GM21390 (cell line): ENCODE data around the gene GABRB1.

Experiments used
- ATAC-seq: cut with Tn5 transposase; IDR thresholded peaks from one replicate; pipeline ENCODE4 v1.9.1; 2021; ENCODE audit not compliant: unreplicated experiment

Gene GABRB1

DNA sequence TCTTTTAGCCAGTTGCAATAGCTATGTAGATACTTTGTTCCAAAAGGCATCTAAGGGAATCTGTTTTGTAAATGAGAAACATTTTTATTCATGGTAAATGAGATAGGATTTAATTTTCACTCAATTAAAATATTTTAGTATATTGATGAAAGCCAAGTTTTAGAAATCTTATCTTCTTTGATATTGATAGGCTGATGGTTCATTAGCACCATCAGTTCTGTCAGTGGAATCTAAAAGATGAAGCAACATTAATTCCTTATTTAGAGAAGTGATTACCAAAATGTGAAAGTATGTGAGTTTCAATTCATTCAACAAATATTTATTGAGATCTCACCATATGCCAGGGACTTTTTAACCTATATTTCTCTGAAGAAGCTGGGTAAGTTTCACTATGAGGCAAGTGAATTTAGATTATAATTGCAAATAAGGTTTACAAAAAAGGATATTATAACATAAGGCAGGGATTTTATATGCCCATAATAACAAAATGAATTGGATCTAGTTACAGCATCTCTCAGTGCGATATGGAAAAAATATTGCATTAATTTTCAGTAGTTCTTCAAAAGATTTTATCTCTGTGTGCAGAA, 79.3 kb downstream of the GABRB1 start:
- ATAC-seq = no peak

DNA sequence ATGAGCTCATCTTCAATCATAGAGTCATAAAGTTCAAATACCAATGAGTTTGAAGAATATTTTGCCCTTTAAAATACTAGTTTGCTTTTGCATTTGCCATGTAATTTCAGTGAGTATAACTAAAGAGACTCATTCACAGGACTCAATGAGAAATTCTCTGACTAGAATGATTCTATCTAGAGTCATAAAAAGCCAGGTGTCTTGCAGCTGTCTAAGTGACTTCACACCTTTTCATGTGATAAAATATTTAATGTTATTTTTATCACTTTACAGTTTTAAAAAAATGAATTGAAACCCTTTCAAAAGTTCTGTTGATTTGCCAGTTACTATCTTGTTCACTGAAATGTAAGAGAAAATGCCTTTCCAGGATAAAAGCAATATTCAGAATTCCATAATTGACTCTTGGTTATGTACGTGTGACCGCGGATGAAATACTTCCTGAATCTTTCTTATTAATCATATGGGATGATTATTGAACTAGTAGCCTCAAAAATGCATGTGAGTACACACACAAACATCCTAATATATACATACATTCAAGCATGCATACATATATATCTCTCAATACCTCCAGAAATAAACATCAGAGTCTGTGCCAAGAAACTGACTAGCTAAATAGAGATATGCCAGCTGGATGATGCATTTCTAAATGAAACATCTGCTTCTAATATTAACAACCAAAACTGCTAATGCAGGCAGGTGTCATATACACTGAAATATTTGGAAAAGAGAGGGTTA, 87.0 kb downstream of the GABRB1 start:
- ATAC-seq = no peak

DNA sequence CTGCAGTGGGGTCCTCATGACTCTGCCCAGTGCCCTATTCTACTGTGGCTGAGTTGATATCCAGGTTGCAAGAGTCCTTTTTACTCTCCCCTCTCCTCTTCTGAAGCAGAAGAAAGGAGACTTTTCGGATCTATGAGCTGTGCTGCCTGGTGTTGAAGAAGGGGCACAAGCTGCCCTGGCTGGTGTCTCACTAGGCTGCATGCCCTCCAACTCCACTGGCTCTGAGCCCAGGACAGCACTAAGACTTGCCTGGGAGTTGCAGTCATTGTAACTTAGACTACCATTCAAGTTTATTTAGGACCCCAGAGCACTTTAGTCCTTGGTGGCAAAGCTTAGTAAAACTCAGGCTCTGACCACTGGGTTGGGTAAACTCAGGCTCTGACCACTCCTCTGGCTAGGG, 89.4 kb downstream of the GABRB1 start:
- ATAC-seq = no peak

DNA sequence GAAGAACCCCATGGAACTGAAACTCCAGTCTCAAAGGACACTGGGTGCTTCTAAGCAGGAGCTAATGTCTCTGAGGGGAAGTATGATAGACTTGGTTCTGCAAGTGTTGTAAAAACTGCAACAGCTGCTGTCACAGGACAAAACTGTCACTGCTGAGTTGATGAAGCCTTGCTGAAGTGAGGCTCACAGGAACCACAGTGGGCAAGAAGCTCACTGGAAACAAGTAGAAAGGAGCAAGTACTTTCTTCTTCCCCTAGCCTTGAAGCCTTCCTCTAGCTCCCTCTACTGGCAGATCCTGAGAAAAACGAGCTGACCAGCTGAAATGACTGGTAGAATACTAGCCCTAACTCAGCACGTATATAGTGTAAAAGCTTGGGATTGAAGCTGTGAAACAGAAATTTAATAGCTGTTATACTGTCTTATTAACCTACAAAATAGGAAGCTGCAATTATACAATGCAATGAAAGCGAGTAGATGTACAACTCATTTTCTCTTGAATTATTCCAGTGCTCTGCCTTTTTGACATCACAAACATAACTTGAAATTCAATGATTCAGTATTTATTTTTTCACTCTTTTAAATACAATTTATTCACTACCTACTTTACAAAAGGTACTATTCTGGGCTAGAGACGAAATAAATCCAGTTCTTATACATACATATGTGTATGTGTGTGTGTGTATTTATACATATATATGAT, 91.4 kb downstream of the GABRB1 start:
- ATAC-seq = peak; percentile 90

DNA sequence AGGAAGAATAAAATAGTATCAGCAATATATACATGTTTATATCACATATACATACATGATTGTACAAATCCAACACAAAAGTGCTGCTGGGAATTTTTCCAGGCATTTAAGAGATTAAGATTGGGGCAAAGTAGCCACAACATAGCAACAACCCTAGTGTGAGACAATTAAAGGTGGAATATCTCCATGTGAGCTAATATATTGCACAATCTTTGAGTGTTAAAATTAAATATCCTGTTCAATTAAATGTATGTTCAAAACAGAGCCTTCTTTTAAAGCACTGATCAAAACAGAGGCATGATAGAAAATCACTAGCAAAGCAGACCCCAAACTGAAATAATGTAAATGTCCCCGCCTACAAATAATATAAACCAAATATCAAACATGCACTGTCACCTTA, 97.6 kb downstream of the GABRB1 start:
- no peak for ATAC-seq

DNA sequence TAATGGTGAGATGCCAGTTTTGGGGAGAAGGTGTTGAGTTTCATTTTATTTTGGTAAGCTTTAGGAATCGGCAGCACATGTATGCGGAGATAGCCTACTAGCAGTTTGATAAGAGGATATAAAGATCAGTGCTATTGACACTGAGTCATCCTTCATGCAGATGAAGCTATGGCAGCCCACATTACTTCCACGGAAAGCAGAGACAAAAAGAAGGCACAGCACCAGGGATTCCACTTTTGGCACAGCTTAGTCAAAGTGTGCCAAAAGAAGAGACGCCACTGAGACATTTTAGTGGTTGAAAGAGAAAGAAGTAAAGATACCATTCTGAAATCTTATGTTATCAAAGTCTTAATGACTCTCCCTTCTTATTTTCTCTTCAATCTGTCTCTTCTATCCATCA, 103.8 kb downstream of the GABRB1 start:
- ATAC-seq = no peak

DNA sequence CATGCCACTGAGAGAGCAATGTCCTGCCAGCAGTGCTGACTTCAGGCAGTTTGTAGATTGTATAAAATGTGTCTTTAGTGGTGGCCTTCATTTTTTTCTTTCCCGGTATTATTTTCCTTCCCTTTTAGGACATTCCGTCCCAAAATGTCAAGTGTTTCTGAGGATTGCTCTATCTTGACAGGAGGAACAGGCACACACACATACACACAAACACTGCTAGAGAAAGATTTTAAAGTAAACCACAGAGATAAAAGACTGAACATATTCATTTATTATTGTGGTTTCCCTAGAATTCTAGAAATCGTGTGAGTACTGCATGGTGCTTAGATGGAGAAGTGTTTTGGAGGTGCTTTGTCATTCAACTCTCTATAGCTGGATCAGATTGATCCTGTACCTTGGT, 111.9 kb downstream of the GABRB1 start:
- ATAC-seq = no peak

DNA sequence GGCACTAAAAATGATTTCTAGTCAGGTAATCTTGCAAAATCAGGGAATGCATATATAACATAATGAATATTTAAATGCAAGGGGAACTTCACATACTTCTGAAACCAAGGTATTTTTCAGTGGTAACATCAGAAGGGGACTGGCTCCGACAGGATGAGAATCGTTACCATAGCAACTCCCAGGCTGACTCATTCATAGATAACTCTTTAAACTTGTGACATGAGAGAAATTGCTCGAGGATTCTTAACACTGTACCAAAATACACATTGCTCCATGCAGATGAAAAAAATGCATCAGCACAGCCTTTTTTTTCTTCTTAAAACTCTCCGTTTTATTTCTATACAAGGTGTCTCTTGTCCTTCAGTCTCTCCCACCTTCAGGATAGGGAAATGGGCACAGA, 114.3 kb downstream of the GABRB1 start:
- peak; percentile 100 for ATAC-seq

DNA sequence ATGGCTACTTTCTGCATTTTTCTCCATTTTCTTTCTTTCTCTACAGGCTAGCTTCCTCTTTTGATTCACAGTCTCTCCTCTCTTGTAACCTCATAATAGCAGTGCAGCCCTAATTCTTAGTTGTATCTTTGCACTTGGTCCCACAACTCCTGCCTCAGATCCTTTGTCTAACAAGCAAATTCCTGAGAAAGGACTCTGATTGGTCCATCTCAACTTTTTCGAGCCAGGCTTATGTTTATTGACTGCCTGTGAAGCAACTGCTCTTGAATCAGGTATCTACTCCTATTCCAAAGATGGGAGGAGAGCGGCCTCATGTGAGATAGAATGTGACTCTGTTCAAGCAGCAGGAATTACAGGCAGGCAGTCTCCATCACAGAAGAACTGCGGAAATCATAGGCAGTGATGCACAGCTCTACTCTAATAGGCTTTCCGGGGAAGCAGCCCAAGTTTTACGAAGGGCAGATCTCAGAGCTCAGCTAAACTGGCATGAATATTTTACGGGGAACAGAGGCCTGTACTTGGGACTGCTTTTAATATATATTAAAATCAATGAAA, 123.5 kb downstream of the GABRB1 start:
- ATAC-seq = no peak

DNA sequence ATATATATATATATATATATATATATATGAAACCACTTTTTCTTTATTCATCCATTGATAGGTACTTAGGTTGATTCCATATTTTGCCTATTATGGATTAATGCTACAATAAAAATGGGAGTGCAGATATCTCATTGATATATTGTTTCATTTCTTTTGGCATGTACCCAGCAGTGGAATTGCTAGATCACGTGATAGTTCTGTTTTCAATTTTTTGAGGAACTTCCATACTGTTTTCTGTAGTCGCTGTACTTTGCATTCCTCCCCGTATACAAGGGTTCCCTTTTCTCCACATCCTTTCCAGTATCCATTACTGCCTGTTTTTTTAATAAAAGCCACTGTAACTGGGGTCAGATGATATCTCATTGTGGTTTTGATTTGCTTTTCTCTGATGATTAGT, 124.6 kb downstream of the GABRB1 start:
- no peak for ATAC-seq

DNA sequence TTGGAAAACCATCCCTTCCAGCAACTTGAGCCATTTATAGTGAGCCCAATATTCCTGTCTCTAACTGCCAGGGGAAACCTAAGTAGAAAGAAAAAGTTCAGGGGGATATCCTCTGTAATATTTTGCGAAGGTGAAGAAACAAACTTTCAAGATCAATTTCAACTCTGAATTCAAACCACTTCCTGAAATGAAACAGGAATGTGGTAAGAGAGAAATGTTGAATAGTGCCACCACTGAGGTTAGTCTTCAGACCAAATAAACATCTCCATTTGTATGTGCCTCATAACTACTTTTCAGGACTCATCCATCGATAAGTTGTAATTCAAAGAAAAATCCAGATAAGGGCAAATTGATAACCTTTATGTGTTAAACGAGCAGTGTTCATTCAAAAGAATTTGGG, 128.7 kb downstream of the GABRB1 start:
- no peak for ATAC-seq

DNA sequence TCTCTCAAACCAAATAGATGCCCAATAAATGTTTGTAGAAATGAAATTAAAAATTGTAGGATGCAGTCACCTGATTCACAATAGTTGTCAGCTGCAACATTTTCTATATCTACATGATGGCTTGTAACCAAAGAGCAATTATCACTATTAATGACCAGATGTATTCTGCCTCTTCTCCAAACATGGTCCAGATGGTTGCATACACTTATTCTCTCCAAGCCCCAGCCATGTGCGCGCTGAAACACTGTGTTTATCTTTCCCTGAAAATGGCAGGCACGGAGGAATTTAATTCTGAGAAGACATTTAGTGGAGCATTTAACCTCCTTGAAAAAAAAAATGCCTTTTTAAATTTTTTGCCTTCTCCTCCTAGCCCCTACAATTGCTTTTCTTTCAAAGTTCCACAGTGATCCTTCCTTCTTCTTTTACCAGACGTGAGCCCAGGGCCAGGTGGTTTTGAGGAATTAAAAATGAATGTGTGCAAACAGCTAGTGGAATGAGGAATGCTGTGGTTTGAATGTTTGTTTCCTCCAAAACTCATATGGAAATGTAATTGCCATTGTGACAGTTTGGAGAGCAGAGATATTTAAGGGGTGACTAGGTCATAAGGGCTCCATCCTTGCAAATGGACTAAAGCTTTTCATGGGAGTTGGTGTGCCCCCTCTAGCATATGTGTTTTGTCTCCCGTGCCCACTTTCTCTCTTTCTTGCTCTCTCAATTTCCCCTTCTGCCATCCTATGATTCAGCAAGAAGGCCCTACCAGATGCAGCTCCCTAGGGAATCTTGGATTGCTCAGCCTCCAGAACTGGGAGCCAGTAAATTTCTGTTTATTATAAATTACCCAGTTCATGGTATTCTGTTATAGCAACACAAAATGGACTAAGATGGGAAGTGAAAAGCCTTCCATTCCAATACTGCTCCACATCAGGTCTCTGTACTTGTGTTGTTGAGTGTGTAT, 136.0 kb downstream of the GABRB1 start:
- no peak for ATAC-seq

DNA sequence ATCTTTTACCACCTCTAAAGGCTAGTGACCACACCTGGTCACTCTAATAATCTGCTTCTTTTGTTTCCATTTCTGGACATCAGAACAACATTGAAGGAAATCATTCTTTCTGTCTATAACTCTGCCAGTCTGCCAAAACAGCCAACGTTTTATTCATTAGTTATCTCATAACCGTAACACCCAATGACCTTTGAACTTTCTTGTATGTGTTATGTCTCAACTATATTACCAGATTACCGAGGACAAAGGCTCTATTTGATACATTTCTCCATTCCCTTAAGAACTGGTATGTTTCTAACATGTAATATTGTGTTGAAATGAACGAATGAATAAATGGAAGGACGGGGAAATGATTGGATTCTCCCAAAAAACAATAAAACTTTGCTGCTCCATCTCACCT, 152.7 kb downstream of the GABRB1 start:
- no peak for ATAC-seq

DNA sequence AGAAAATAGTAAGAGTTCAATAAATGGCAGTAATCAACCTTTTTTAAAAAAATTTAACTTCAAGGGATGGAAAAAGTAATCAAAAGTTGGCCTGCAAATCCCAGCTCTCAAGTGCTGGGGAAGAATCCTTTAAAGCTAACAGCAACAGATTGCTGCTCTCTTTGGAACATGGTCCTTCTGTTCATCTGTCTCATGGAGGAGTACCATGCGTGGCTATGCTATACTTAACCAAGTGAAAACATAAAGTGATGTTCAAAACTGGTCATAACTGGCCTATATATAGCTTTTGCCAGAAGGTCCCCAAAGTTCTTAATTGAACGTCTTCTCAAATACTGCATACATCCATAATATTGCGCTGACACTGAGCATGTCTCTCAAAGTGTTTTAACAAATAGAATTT, 154.4 kb downstream of the GABRB1 start:
- no peak for ATAC-seq

DNA sequence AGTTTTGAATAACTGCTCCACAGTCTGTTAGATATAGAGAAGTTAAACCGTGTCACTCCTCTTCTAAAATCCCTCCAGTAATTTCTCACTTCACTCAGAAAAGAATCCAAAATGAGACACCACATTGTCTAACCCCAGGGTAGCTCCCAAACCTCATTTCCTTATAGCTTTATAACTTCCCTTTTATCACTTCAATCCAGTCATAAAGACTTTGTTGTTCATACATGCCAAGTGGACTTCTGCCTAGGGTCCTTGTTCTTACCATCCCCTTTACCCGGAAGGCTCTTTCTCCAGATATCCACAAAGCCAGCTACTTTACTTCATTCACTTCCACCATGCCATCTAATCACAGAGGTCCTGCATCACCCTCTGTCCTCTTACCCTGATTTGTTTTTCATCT, 156.2 kb downstream of the GABRB1 start:
- no peak for ATAC-seq

DNA sequence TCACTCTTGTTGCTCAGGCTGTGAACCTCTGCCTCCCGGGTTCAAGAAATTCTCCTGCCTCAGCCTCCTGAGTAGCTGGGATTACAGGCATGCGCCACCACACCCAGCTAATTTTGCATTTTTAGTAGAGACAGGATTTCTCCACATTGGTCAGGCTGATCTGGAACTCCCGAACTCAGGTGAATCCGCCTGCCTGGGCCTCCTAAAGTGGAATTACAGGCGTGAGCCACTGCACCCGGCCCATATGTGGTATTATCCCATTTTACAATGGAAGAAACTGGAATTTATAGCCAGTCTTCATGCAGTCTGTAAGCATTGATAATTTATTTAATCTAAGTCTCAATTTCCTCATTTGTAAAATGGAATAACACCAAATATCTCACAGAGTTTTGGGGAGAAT, 161.8 kb downstream of the GABRB1 start:
- no peak for ATAC-seq

DNA sequence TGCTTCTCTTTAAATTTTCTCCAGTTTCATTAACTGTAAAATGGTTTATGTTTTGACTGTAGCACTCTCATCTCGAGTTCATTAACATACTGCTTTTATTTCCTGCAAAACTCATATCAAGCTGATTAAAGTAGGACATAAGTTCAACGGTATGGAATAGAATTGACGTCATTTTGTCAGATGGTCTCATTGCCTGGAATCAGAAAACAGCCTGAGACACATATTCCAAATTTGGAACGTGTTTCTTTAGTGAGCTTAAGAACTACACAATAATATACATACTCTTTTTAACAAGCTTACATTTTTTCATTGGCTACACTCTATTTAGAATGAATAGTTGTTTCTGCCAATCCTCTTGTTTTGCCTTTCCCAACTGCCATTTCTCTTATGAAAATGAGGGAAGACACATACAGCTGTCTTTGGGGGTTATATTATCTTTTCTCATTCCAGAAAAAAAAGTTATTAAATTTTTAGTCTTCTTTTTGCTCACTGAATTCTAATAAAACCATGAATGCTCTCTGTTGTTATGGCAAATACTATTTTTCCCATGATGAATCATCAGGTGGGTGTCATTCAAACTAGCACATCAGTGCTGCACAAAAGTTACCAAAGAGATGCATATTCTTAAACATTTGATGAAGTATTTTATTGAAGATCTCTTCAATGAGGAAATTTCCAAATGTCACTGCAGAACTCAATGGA, 162.8 kb downstream of the GABRB1 start:
- ATAC-seq = no peak

DNA sequence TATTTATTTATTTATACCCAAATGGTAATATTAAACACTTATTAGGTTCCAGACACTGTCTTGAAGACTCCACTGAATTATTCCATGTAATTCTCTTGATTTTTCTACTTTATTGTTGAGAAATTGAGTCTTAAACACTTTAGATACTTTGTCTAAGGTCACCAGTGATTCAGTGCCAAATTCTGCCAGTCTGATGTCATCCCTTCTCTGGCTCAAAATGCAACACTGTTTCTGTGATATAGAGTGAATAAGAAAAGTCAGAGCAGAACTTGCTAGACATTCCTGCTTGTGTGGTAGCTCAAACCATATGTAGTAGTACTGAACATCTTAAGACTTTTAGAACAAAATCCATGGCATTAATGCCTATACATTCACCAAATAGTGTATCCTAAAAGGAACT, 164.3 kb downstream of the GABRB1 start:
- ATAC-seq = no peak

DNA sequence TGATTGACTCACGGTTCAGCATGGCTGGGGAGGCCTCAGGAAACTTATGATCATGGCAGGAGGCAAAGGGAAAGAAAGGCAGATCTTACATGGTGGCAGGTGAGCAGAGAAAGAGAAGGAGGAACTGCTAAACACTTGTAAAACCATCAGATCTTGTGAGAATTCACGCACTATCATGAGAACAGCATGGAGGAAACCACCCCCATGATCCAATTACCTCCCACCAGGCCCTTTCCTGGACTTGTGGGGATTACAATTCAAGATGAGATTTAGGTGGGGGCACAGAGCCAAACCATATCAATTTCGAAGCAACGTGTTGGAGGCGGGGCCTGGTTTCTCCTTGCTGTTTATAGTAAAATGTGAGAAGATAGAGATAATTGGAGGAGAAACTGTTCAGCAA, 167.4 kb downstream of the GABRB1 start:
- no peak for ATAC-seq

DNA sequence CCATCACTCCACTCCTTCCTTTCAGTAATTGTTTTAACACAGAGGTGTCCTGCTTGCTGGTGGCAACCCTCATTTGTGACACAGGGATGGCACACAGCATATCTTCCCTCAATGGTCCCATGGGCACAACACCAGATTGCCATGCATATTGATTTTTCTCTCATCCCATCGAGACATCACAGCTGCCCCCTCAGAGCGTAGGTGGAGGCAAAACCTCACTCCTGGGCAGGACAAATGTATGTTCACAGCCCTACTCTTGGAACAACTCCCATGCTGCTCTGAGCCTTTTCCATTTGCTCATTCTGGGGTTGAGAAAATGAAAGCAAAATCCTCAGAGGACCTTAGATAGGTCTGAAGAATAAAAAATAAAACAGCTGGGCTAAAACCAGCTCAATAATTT, 172.2 kb downstream of the GABRB1 start:
- no peak for ATAC-seq
